ENCODE data around the gene POLR3GL.
"Not testable (repeated sequence)": the region's sequence is repeated elsewhere in the genome, so short reads cannot be mapped to it uniquely, and the experiment has no call there.

POLR3GL gene

GRCh38 chr1:146021050-146021445 lies 56.6 kb downstream of the POLR3GL start:
- H3K4me3 ChIP-seq (ENCODE audit: low read depth, low read length) = no peak overlapping the region
- no peak for TF ChIP-seq CTCF (IDR thresholded peaks at IDR 0.05; ENCODE audit: borderline replicate concordance, insufficient read depth, low read depth, low read length)

GRCh38 chr1:146021622-146022402 lies 57.3 kb downstream of the POLR3GL start, which contains the start of gene HJV:
Gene HJV, minus strand, starts transcription at chr1:146021735. Its CDS starts 1,504 bp downstream, at chr1:146020231.
- H3K4me3 ChIP-seq (ENCODE audit: low read depth, low read length) = no peak within 1 kb of the TSS
- no peak for TF ChIP-seq CTCF (IDR thresholded peaks at IDR 0.05; ENCODE audit: borderline replicate concordance, insufficient read depth, low read depth, low read length)

- no peak for TF ChIP-seq CTCF (IDR thresholded peaks at IDR 0.05; ENCODE audit: borderline replicate concordance, insufficient read depth, low read depth, low read length)
- H3K4me3 ChIP-seq (ENCODE audit: low read depth, low read length) = no peak overlapping the region
Measured at GRCh38 chr1:146022403-146023127, 58.1 kb downstream of the POLR3GL start.

GRCh38 chr1:146025787-146026495 lies 61.5 kb downstream of the POLR3GL start:
- H3K4me3 ChIP-seq (ENCODE audit: low read depth, low read length) = not testable (repeated sequence)

GRCh38 chr1:146026650-146027049 lies 62.2 kb downstream of the POLR3GL start:
- H3K4me3 ChIP-seq (ENCODE audit: low read depth, low read length) = not testable (repeated sequence)
